Breast epithelium (tissue), 3 donors: ENCODE results near the gene NHP2.

Source experiments
- POLR2A ChIP-seq: fragments of 450-650 bp; IDR thresholded peaks from one replicate; pipeline ENCODE4 v1.6.1; 2016; ENCODE audit warnings: antibody characterized with exemption, mild to moderate bottlenecking, moderate library complexity
- POLR2AphosphoS5 ChIP-seq, 3 donors: sonication (generic); formaldehyde crosslinking; IDR thresholded peaks; one replicate each; pipeline ENCODE4 v1.6.1; 2017; ENCODE audit warnings: antibody characterized with exemption in 3 of 3
- TF ChIP-seq, protein P1 (sequence below), 3 donors: fragments of 450-650 bp; IDR thresholded peaks; one replicate each; pipeline ENCODE4 v1.5.1; 2016 to 2017; ENCODE audit warnings: antibody characterized with exemption in 3 of 3, mild to moderate bottlenecking in 3 of 3, moderate library complexity in 3 of 3

DNA sequence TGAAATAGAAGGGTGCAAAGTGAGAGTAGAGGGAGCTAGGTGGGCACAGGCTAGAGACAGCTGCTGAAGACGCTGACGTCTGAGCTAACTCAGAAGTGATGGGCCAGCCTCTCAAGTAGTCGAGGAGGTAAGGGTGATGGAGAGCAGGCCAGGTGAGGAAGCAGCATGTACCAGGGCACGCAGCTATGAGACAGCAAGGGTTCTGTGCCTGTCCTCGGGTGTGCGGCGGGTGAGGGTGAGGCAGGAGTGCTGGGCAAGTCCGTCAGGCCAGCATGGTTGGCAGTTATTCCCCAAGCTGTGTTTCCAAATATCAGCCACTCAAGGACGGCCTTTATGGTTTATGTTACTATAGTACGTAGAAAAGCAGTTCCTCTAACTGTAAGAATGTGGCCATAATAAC lies 16.7 kb downstream of the NHP2 start:
- TF ChIP-seq, protein P1, sequence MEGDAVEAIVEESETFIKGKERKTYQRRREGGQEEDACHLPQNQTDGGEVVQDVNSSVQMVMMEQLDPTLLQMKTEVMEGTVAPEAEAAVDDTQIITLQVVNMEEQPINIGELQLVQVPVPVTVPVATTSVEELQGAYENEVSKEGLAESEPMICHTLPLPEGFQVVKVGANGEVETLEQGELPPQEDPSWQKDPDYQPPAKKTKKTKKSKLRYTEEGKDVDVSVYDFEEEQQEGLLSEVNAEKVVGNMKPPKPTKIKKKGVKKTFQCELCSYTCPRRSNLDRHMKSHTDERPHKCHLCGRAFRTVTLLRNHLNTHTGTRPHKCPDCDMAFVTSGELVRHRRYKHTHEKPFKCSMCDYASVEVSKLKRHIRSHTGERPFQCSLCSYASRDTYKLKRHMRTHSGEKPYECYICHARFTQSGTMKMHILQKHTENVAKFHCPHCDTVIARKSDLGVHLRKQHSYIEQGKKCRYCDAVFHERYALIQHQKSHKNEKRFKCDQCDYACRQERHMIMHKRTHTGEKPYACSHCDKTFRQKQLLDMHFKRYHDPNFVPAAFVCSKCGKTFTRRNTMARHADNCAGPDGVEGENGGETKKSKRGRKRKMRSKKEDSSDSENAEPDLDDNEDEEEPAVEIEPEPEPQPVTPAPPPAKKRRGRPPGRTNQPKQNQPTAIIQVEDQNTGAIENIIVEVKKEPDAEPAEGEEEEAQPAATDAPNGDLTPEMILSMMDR (IDR thresholded peaks at IDR 0.05) = no peak
- no peak for TF ChIP-seq POLR2AphosphoS5 (IDR thresholded peaks at IDR 0.05)
- no peak for TF ChIP-seq POLR2A
